Measurements from ENCODE around the gene GLG1. TPM values are rescaled to one million over a fixed set of nuclear protein-coding genes. Genes with fewer than 3 reads are reported as not detected.

The GLG1 gene
- total RNA-seq, 4 donors from 2014 or later, result 90.0 to 153 (median 113) TPM

DNA sequence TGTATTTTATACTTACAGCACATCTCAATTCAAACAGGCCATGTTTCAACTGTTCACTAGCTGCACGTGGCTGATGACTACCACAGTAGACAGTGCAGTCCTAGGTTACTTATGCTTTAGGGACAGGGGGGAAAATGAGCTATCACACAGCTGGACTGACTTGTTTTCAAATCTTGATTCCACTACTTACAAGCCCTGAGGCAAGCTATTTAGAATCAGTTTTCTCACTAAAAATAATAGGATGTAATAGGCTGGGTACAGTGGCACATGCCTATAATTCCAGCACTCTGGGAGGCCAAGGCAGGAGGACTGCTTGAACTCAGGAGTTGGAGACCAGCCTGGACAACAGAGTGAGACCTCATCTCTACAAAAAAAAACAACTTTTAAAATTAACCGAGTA is 10.3 kb downstream of the GLG1 start:
- no peak for TF ChIP-seq POLR2A (IDR thresholded peaks at IDR 0.05)
- TF ChIP-seq, protein P1, sequence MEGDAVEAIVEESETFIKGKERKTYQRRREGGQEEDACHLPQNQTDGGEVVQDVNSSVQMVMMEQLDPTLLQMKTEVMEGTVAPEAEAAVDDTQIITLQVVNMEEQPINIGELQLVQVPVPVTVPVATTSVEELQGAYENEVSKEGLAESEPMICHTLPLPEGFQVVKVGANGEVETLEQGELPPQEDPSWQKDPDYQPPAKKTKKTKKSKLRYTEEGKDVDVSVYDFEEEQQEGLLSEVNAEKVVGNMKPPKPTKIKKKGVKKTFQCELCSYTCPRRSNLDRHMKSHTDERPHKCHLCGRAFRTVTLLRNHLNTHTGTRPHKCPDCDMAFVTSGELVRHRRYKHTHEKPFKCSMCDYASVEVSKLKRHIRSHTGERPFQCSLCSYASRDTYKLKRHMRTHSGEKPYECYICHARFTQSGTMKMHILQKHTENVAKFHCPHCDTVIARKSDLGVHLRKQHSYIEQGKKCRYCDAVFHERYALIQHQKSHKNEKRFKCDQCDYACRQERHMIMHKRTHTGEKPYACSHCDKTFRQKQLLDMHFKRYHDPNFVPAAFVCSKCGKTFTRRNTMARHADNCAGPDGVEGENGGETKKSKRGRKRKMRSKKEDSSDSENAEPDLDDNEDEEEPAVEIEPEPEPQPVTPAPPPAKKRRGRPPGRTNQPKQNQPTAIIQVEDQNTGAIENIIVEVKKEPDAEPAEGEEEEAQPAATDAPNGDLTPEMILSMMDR (IDR thresholded peaks at IDR 0.05), result no peak
- no peak for DNase-seq
- Histone ChIP-seq H3K36me3 (no peaks in the 10 kb centered on the region), H3K27ac (no peak overlapping the region), H3K9me3 (no peaks in the 10 kb centered on the region), H3K27me3 (no peaks in the 10 kb centered on the region), H3K4me3 (no peak overlapping the region), H3K4me1 (peaks cover 0 to 11% (median 4%) of the 10 kb centered on the region in 4 donors)

DNA sequence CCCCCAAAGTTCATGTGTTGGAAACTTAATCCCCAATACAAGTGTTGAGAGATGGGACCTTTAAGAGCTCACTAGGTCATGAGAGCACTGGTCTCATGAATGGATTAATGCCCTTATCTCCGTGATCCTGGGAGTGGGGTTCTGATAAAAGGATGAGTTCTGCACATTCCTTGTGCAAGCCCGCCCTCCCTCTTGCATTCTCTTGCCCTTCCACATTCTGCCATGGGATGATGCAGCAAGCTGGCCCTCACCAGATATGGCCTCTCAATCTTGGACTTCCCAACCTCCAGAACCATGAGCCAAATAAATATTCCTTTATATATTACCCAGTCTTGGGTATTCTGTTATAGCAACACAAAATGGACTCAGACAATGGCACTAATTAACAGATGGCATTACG is 14.1 kb downstream of the GLG1 start:
- Histone ChIP-seq H3K9me3 (no peaks in the 10 kb centered on the region), H3K27ac (no peak overlapping the region), H3K36me3 (no peaks in the 10 kb centered on the region), H3K4me1 (no peaks in the 10 kb centered on the region), H3K27me3 (no peaks in the 10 kb centered on the region), H3K4me3 (no peak overlapping the region)
- DNase-seq, result no peak
- TF ChIP-seq POLR2A (IDR thresholded peaks at IDR 0.05), result no peak
- TF ChIP-seq, protein P1 (IDR thresholded peaks at IDR 0.05), result no peak

DNA sequence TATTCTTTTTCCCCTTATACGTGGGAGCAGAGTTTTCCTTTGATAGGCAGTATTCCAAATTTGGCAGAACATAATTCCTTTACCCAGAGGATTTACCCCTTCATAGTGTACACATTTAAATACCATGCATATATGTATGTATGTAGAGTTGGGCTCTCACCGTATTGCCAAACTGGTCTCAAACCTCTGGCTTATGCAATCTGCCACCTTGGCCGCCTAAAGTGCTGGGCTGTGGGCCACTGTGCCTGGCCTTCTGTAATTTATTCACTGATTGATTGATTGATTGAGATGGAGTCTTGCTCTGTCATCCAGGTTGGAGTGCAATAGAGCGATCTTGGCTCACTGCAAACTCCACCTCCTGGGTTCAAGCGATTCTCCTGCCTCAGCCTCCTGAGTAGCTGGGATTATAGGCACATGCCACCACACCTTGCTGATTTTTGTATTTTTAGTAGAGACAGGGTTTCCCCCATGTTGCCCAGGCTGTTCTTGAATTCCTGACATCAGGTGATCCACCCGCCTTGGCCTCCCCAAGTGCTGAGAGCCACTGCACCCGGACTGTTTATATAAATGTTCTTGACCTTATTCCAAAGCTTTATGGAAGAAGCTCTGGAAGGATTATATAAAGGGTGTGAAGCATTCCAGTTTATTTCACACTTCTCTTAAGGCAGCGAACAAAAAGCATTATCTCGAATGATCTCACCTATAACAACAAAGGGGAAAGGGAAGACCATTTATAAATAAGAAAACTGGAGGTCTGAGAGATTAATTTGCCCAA is 14.9 kb downstream of the GLG1 start:
- no peak overlapping the region for H3K4me3 ChIP-seq
- no peaks in the 10 kb centered on the region for H3K9me3 ChIP-seq
- H3K27me3 ChIP-seq, result no peaks in the 10 kb centered on the region
- H3K4me1 ChIP-seq, result no peaks in the 10 kb centered on the region
- TF ChIP-seq POLR2A (IDR thresholded peaks at IDR 0.05), result no peak
- TF ChIP-seq, protein P1 (IDR thresholded peaks at IDR 0.05), result no peak
- no peak overlapping the region for H3K27ac ChIP-seq
- H3K36me3 ChIP-seq, result no peaks in the 10 kb centered on the region
- DNase-seq, result no peak

DNA sequence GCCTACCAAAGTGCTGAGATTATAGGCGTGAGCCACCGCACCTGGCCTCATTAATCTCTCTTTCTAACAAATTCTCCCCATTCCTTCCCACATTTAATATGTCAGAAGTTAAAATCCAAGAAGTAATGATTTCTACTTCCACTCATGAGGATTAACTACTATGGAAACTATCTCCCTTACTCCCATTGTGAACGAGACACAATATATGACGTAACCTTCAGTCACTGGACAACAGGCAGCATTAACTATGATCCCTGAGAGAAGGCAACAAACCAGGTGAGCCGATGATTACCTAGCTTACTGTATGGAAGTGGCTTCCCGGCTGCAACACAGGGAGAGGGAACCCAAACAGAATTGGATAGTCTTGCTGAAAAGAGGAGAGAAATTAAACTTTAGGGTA is 20.0 kb downstream of the GLG1 start:
- Histone ChIP-seq H3K9me3 (no peaks in the 10 kb centered on the region), H3K27me3 (no peaks in the 10 kb centered on the region), H3K4me1 (no peaks in the 10 kb centered on the region), H3K27ac (no peak overlapping the region), H3K4me3 (no peak overlapping the region), H3K36me3 (no peaks in the 10 kb centered on the region)
- no peak for TF ChIP-seq POLR2A (IDR thresholded peaks at IDR 0.05)
- TF ChIP-seq, protein P1 (IDR thresholded peaks at IDR 0.05), result no peak
- DNase-seq, result no peak

DNA sequence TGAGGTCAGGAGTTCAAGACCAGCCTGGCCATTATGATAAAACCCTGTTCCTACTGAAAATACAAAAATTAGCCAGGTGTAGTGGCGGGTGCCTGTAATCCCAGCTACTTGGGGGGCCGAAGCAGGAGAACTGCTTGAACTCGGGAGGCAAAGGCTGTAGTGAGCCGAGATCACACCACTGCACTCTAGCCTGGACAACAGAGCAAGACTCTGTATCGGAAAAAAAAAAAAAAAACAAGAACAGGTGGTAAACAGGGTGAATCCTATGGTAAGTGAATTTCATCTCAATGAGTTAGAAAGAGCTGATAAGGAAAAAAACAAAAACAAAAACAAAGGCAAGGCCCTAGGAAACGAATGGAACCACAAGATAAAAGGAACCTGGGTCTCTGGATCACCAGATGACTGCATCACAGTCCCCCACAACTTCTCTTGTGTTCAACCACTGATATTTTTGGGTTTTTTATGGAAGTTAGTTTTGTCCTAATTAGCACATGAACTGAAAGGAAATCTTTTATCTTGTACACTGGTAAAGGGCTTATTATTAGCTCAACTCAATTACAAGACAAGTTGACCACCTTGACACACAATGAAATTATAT is 21.0 kb downstream of the GLG1 start:
- no peaks in the 10 kb centered on the region for H3K4me1 ChIP-seq
- H3K4me3 ChIP-seq, result no peak overlapping the region
- H3K36me3 ChIP-seq, result no peaks in the 10 kb centered on the region
- H3K27me3 ChIP-seq, result no peaks in the 10 kb centered on the region
- TF ChIP-seq, protein P1 (IDR thresholded peaks at IDR 0.05), result no peak
- TF ChIP-seq POLR2A (IDR thresholded peaks at IDR 0.05), result no peak
- no peaks in the 10 kb centered on the region for H3K9me3 ChIP-seq
- DNase-seq, result no peak
- no peak overlapping the region for H3K27ac ChIP-seq

Measured in Peyer's patch (tissue), 4 donors.